GM12872 (cell line): ENCODE results near the gene MS4A8.

Experiments
- TF ChIP-seq, protein P1 (sequence below): IDR thresholded peaks from 3 replicates; pipeline ENCODE4 v1.5.1; 2011; ENCODE audit warnings: low read depth, mild to moderate bottlenecking, low read length, moderate library complexity; ENCODE audit not compliant: insufficient read depth

MS4A8 gene

DNA sequence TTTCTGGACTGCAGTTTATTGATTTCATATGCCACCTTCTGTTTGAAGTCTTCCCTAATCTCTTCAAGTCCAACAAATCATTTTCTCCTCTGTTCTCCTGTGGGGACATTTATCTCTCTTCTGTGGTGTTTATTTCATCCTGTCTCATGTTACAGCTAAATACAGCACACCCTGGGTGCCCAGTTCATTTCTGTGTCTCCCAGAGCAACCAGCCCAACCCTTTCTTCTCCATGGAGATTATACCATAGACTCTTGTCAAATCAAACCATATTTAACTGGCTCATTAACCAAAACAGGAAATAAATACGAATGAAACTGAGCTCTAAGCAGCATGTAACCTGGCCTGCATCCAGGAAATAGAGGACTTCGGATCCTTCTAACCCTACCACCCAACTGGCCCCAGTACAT is at the start of gene MS4A8:
MS4A8 (plus strand) TSS at position 329 of the 408 bp plus-strand sequence. CDS start 1,249 bp downstream, outside the sequence.
- TF ChIP-seq, protein P1, sequence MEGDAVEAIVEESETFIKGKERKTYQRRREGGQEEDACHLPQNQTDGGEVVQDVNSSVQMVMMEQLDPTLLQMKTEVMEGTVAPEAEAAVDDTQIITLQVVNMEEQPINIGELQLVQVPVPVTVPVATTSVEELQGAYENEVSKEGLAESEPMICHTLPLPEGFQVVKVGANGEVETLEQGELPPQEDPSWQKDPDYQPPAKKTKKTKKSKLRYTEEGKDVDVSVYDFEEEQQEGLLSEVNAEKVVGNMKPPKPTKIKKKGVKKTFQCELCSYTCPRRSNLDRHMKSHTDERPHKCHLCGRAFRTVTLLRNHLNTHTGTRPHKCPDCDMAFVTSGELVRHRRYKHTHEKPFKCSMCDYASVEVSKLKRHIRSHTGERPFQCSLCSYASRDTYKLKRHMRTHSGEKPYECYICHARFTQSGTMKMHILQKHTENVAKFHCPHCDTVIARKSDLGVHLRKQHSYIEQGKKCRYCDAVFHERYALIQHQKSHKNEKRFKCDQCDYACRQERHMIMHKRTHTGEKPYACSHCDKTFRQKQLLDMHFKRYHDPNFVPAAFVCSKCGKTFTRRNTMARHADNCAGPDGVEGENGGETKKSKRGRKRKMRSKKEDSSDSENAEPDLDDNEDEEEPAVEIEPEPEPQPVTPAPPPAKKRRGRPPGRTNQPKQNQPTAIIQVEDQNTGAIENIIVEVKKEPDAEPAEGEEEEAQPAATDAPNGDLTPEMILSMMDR: no peak

- TF ChIP-seq, protein P1: no peak
These were observed 41.5 kb upstream of the MS4A8 start for GRCh38 chr11:60657888-60658287.

DNA sequence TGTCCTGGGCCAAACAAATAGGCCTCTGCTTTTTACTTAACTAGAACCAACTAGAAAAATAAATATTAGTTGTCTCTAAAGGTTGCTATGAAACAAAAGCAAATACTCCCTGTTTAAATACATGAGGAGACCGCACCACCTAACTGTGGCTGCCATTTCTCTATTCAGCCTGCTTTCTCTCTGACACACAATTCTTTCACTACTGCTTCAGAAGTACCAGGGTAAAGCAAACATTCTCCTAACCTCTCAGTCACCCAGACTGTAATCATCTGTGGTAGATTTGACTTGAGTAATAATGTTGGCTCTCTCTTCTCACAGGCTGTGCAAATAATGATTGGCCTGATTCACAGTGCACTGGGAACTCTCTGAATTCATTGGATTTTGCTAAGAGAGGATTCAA is 41.0 kb upstream of the MS4A8 start:
- TF ChIP-seq, protein P1: no peak

DNA sequence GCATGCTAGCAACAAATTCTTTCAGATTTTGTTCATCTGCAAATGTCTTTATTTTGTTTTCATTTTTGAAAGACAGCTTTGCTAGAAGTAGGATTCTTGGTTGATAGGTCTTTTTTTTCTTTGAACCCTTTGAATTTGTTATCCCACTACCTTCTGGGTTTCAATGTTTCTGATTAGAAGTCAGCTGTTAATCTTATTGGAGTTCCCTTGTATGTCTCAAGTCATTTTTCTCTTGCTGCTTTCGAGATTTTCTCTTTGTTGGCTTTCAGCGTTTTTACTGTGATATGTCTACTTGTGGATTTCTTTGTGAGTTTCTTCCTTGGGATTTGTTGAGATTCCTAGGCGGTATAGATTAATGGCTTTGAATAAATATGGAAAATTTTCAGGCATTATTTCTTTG is 27.2 kb upstream of the MS4A8 start:
- TF ChIP-seq, protein P1: no peak

GRCh38 chr11:60679879-60680278 is 19.5 kb upstream of the MS4A8 start:
- TF ChIP-seq, protein P1: no peak

- TF ChIP-seq, protein P1: no peak
These were observed 18.8 kb upstream of the MS4A8 start for GRCh38 chr11:60680455-60681119.

GRCh38 chr11:60691661-60692060 is 7.8 kb upstream of the MS4A8 start:
- TF ChIP-seq, protein P1: no peak
